GM23248 (cell line): ENCODE data around the gene LYPD1.

ENCODE experiments used
- EZH2 ChIP-seq: fragments of 200-600 bp; sonication (generic); IDR thresholded peaks from 2 replicates; pipeline ENCODE4 v1.6.1; 2018; ENCODE audit warnings: antibody characterized with exemption, mild to moderate bottlenecking; ENCODE audit not compliant: insufficient read depth, poor library complexity, severe bottlenecking
- EZH2phosphoT487 ChIP-seq: fragments of 200-600 bp; sonication (generic); IDR thresholded peaks from 2 replicates; pipeline ENCODE4 v1.6.1; 2018; ENCODE audit warnings: antibody characterized with exemption, moderate library complexity, mild to moderate bottlenecking, low read depth; ENCODE audit not compliant: insufficient read depth

GRCh38 chr2:132670496-132671150, 618 bp upstream of the LYPD1 start:
- TF ChIP-seq EZH2: no peak
- TF ChIP-seq EZH2phosphoT487: no peak
